K562 (cell line): ENCODE results near the gene MAD1L1. TPM values are rescaled to one million over a fixed set of nuclear protein-coding genes. Genes with fewer than 3 reads are reported as not detected.
"Not testable (repeated sequence)": the region's sequence is repeated elsewhere in the genome, so short reads cannot be mapped to it uniquely, and the experiment has no call there.

ENCODE experiments used
- ATAC-seq: fragments of 200-7000 bp; cut with Tn5 transposase; 3 replicates; pipeline ENCODE4 v1.9.1; 2020; ENCODE audit warnings: moderate library complexity
- BruUV-seq: library from RNA; stranded (reverse); fragments of 400-500 nt; replicated peaks from 2 replicates; lab custom pipeline; 2021; lab: Mats Ljungman, UMichigan
- CTCF ChIA-PET: fragments of 300-600 bp; formaldehyde crosslinking; extraction: SDS; loops from one replicate; lab custom pipeline; 2021; ENCODE audit warnings: low intra/inter-chr PET ratio; lab: Yijun Ruan, JAX
- POLR2A ChIA-PET: fragments of 300-600, 350-650 bp; sonication (Branson Sonifier 250); formaldehyde crosslinking; extraction: SDS; loops from one replicate; lab custom pipeline; 2021; ENCODE audit warnings: antibody characterized with exemption, inconsistent platforms; lab: Yijun Ruan, JAX
- DNase-seq, 4 experiments: peaks; one replicate each; pipeline versions ENCODE4 v3.0.0 to v3.0.0-alpha.2; 2011 to 2018; ENCODE audit warnings: low spot score in 3 of 4, mixed read lengths in 3 of 4; ENCODE audit errors: extremely low read depth in 1 of 4
- FAIRE-seq: peaks from 2 replicates; lab custom pipeline; 2011; peaks lifted over from hg19 to GRCh38; lab: Jason Lieb, UNC
- H2AFZ ChIP-seq: 2 replicates; pipeline ENCODE4 v1.6.0; 2011; ENCODE audit warnings: low read depth, low read length, control low read depth, inconsistent platforms
- H3K27ac ChIP-seq: fragments of 200-600 bp; 3 replicates; pipeline ENCODE4 v1.8.0; 2011; ENCODE audit warnings: low read depth, mild to moderate bottlenecking, control low read depth, inconsistent platforms, low read length, moderate library complexity, mixed read lengths; ENCODE audit errors: extremely low read depth
- H3K27me3 ChIP-seq, 2 experiments: fragments of 300-600 bp in 1 of 2; 2 replicates in 1 of 2; 3 replicates in 1 of 2; pipeline versions ENCODE4 v1.6.0 to v1.8.0; 2011; ENCODE audit warnings: inconsistent platforms in 2 of 2, low read length in 2 of 2, mild to moderate bottlenecking in 1 of 2, mixed read lengths in 1 of 2, moderate library complexity in 1 of 2; ENCODE audit not compliant: control insufficient read depth in 2 of 2, insufficient read depth in 2 of 2
- H3K36me3 ChIP-seq: fragments of 300-600 bp; 3 replicates; pipeline ENCODE4 v1.8.0; 2011; ENCODE audit warnings: mild to moderate bottlenecking, low read length, inconsistent platforms; ENCODE audit not compliant: control insufficient read depth, insufficient read depth
- H3K4me1 ChIP-seq, 2 experiments: fragments of 200-600 bp in 1 of 2; replicated peaks in 1 of 2; 2 replicates in 1 of 2; 3 replicates in 1 of 2; pipeline versions ENCODE4 v1.5.1 to v1.8.0; 2011; ENCODE audit warnings: inconsistent platforms in 2 of 2, low read length in 2 of 2, mild to moderate bottlenecking in 1 of 2, mixed read lengths in 1 of 2, moderate library complexity in 1 of 2; ENCODE audit not compliant: control insufficient read depth in 2 of 2, insufficient read depth in 2 of 2
- H3K4me2 ChIP-seq: 2 replicates; pipeline ENCODE4 v1.6.1; 2011; ENCODE audit warnings: low read length, control low read depth, inconsistent platforms, mixed read lengths; ENCODE audit not compliant: insufficient read depth
- H3K4me3 ChIP-seq: fragments of 200-600 bp; sonication (generic), shearing (Covaris generic); 2 replicates; pipeline ENCODE4 v1.5.1; 2016; ENCODE audit warnings: control low read depth, inconsistent platforms
- H3K79me2 ChIP-seq: fragments of 200-600 bp; 3 replicates; pipeline ENCODE4 v1.8.0; 2011; ENCODE audit warnings: low read length, inconsistent platforms; ENCODE audit not compliant: control insufficient read depth, insufficient read depth
- H3K9ac ChIP-seq, 2 experiments: 2 replicates each; pipeline versions ENCODE4 v1.6.0 to v1.6.1; 2011; ENCODE audit warnings: low read depth in 2 of 2, low read length in 2 of 2, control low read depth in 1 of 2, inconsistent platforms in 1 of 2, mild to moderate bottlenecking in 1 of 2, mixed read lengths in 1 of 2; ENCODE audit not compliant: insufficient read depth in 1 of 2
- H3K9me1 ChIP-seq: one replicate; pipeline ENCODE4 v1.6.0; 2011; ENCODE audit warnings: inconsistent platforms, mild to moderate bottlenecking, low read length, moderate library complexity; ENCODE audit not compliant: control insufficient read depth, insufficient read depth
- H3K9me3 ChIP-seq: replicated peaks from 2 replicates; pipeline ENCODE4 v1.5.1; 2011; ENCODE audit warnings: low read depth, low read length, inconsistent platforms; ENCODE audit not compliant: control insufficient read depth, insufficient read depth
- H4K20me1 ChIP-seq: replicated peaks from 2 replicates; pipeline ENCODE4 v1.6.1; 2011; ENCODE audit warnings: low read length, inconsistent platforms, mixed read lengths; ENCODE audit not compliant: control insufficient read depth, insufficient read depth
- MEF2D ChIP-seq: conservative IDR thresholded peaks from 2 replicates; pipeline ENCODE4 v1.6.1; 2016; ENCODE audit warnings: low read depth, missing genetic modification characterization, missing compliant biosample characterization
- TCF7 ChIP-seq: sonication (generic); IDR thresholded peaks from 2 replicates; pipeline ENCODE4 v1.6.1; 2016; ENCODE audit warnings: antibody characterized with exemption, borderline replicate concordance
- ZNF24 ChIP-seq: fragments of 450-650 bp; IDR thresholded peaks from 2 replicates; pipeline ENCODE4 v1.6.1; 2016
- ZNF384 ChIP-seq: IDR thresholded peaks from 2 replicates; pipeline ENCODE4 v1.6.1; 2012; ENCODE audit warnings: low read depth, low read length, improper control_type of control experiment
- WGBS: fragments of 100-300 bp; shearing (Covaris generic); methylation state at CpG from one replicate; pipeline ENCODE4 v1.1.6; 2016; ENCODE audit warnings: low coverage, mixed read lengths; ENCODE audit not compliant: insufficient coverage; ENCODE audit errors: missing lambda C conversion rate; 5-methylcytosine and 5-hydroxymethylcytosine counted together
- in situ Hi-C: fragments of 300-500 bp; cut with MboI; formaldehyde crosslinking; loops from 4 replicates; pipeline ENCODE4 v1.15.0; 2018; ENCODE audit warnings: inconsistent platforms, mixed read lengths
- intact Hi-C: fragments of 100-400 bp; cut with micrococcal nuclease; formaldehyde crosslinking; loops from 2 replicates; pipeline ENCODE4 v1.14.2; 2022
- polyA plus RNA-seq, 8 experiments: library from polyadenylated mRNA; depleted of rRNA in 4 of 8; stranded (reverse) in 5 of 8; unstranded in 3 of 8; fragments of >200 nt; fragmentation: Nextera tagmentation in 2 of 8; fragmentation: Illumina TruSeq in 1 of 8; extraction: Ambion mirVana in 2 of 8; extraction: Trizol in 1 of 8; gene quantifications; 2 replicates each; pipeline versions ENCODE4 v1.2.1 to v1.2.3, GENCODE V29; 2011 to 2014; ENCODE audit warnings: inconsistent platforms in 1 of 8, missing spikeins in 1 of 8
- total RNA-seq, 7 experiments: library from RNA; depleted of rRNA in 6 of 7; stranded (reverse); fragments of >200 nt in 6 of 7; fragmentation: Illumina TruSeq in 2 of 7; extraction: Trizol in 2 of 7; gene quantifications; 2 replicates each; pipeline versions ENCODE4 v1.2.1 to v1.2.3, GENCODE V29; 2011 to 2021; ENCODE audit warnings: low replicate concordance in 1 of 7
- TF ChIP-seq, protein P1 (sequence below): sonication (generic); IDR thresholded peaks from 2 replicates; pipeline ENCODE4 v1.6.1; 2016

MAD1L1 gene
- total and polyA plus RNA-seq, 9 of the 15 experiments (the other 6 are each of a cell fraction or from before 2014, with no cell fraction given), result 1.7 to 89.7 (median 18.0) TPM

- TF ChIP-seq MEF2D (tag) (no peak), ZNF384 (no peak), TCF7 (no peak), ZNF24 (no peak)
- TF ChIP-seq, protein P1, sequence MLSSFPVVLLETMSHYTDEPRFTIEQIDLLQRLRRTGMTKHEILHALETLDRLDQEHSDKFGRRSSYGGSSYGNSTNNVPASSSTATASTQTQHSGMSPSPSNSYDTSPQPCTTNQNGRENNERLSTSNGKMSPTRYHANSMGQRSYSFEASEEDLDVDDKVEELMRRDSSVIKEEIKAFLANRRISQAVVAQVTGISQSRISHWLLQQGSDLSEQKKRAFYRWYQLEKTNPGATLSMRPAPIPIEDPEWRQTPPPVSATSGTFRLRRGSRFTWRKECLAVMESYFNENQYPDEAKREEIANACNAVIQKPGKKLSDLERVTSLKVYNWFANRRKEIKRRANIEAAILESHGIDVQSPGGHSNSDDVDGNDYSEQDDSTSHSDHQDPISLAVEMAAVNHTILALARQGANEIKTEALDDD, result no peak
Measured at GRCh38 chr7:1930381-1931065, 302.2 kb downstream of the MAD1L1 start (continued).

DNA sequence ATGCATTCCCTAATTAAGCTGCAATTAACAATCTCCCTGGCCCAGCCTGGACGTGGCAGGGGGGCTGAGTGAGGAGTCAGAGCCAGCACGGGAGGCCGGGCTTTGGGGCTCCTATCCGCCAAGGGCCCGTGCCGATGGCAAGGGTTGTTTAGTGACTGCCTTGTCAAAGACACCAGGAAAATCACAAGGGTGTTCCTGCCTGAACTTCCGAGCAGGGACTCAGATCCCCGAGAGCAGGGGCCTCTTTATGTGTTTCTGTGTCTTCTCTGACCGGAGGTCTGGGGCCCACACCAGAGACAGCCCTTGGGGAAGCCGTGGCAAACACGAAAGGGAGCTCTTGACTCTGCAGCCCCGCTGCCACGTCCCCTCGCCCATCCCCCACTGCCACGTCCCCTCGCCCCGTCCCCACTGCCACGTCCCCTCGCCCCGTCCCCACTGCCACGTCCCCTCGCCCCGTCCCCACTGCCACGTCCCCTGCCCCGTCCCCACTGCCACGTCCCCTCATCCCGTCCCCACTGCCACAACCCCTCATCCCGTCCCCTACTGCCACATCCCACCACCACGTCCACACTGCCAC lies 303.3 kb downstream of the MAD1L1 start:
- H3K79me2 ChIP-seq, H3K9me3 ChIP-seq, H3K36me3 ChIP-seq, FAIRE-seq, ATAC-seq, H3K27ac ChIP-seq, intact Hi-C loops, H2AFZ ChIP-seq, H3K27me3 ChIP-seq, H3K9me1 ChIP-seq, H3K4me2 ChIP-seq, BruUV-seq, CTCF ChIA-PET, H3K9ac ChIP-seq, H3K4me3 ChIP-seq, in situ Hi-C loops, DNase-seq, H4K20me1 ChIP-seq: not testable (repeated sequence)
- 98% methylated on average over 17 of the region's 29 CpGs for WGBS
- H3K4me1 ChIP-seq, result peaks cover 13 to 15% of the 10 kb centered on the region in 2 experiments; a peak in 3 of 5 replicates
- POLR2A ChIA-PET, result interaction anchor here (0.6 kb wide), 1 partner anchor 14 kb away, joined by 3 read pairs; no protein-coding TSS in a partner anchor
